Femur (tissue), 1 donor: ENCODE results near the gene TXNRD2.

ENCODE experiments used
- DNase-seq: peaks from one replicate; pipeline ENCODE4 v3.0.0-alpha.2; 2017

TXNRD2 gene

DNA sequence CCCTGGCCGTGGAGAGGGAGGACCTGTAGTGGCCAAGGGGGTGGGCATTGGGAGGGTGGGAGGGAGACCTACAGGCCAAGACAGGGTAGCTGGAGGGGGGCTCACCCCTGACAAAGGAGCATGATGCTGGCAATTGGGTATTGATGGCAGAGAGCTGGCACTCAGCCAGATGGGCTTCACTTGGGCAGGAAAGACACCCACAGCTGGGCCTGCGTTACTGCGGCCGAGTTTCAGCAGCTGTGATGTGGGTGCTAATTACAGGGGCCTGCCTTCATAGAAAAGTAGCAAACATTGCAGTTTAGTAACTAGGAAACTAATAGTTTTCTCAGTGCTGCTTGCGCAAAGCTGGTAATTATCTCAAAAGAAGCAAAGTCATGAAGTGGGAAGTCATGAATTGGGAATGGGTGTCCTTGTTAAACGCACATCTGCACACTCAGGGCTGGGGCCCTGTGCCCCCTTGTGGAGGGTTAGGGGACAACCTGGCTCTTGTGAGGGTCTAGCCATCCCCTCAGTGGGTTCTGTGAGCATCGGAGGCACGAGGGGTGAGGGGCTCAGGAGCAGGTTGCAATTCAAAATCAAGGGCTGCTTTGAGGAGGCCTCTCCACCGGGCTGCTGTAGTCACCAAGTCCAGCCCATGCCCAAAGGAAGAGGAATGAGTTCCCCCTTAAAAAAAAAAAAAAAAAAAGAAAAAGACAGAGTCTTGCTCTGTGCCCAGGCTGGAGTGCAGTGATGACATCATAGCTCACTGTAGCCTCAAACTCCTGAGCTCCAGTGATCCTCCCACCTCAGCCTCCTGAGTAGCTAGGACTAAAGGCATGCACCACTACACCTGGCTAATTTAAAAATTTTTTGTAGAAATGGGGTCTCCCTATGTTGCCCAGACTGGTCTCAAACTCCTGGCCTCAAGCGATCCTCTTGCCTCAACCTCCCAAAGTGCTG lies 24.4 kb upstream of the TXNRD2 start:
- peak; percentile 73 for DNase-seq

- DNase-seq: no peak
Measured at GRCh38 chr22:19964701-19965386, 23.2 kb upstream of the TXNRD2 start.

DNA sequence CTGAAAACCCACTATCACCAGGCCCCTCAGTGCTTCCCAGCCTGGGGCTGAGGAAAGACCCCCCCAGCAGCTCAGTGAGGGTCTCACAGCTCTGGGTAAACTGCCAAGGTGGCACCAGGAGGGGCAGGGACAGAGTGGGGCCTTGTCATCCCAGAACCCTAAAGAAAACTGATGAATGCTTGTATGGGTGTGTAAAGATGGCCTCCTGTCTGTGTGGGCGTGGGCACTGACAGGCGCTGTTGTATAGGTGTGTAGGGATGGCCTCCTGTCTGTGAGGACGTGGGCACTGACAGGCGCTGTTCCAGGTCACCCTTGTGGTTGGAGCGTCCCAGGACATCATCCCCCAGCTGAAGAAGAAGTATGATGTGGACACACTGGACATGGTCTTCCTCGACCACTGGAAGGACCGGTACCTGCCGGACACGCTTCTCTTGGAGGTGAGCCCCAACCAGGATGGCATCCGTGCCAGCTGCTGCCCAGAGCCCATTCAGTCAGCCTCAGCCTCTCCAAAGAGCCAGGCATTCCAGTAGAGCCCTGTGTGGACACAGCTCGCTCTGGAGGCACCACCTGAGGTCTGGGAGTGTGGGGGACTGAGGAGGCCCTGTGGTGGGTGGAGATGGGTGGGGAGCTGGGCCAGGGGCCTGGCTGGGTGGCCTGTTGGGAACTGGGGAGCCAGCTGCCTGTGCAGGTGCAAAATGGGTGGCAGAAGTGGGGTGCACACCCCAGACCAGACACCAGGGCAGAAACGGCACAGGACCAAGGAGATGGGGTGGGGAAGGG lies 22.4 kb upstream of the TXNRD2 start:
- DNase-seq: no peak

GRCh38 chr22:19962909-19963806 lies 21.5 kb upstream of the TXNRD2 start:
- DNase-seq: no peak

GRCh38 chr22:19962246-19962908 lies 20.8 kb upstream of the TXNRD2 start:
- DNase-seq: peak; percentile 81

- DNase-seq: no peak
Measured at GRCh38 chr22:19961868-19962245, 20.2 kb upstream of the TXNRD2 start.

GRCh38 chr22:19961201-19961580 lies 19.6 kb upstream of the TXNRD2 start:
- DNase-seq: peak; percentile 24

DNA sequence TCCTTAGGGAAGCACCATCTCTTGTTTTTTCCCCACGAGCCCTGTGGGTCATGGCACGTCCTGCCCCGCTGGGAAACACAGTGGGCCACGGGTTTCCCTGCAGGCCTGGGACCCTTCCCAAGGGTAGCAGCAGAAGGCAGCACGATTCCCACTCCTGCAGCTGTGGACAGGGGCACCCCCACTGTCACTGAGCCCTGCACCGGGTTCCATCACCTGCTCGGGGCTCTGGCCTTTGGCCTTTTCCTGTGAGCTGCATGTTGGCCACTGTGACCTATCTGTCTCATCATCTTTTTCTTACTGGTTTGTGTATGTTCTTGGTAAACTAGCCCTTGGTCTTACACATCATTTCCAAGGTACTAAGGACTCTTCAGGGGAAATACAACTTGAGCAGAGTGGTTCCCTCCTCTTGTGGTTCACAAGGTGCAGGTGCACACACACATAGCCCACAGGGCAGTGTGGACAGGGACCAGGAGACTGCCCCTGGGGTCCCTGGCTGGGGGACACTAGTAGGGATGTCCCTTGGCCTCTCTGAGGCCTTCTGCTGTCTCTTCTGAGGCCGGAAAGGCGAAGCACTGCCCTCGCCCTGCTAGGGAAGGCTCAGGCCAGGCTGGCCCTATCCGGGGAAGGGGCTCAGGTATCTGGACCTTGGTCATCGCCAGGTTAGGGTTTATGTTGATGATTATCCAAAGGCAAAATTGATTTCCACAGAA lies 19.0 kb upstream of the TXNRD2 start:
- DNase-seq: no peak

DNA sequence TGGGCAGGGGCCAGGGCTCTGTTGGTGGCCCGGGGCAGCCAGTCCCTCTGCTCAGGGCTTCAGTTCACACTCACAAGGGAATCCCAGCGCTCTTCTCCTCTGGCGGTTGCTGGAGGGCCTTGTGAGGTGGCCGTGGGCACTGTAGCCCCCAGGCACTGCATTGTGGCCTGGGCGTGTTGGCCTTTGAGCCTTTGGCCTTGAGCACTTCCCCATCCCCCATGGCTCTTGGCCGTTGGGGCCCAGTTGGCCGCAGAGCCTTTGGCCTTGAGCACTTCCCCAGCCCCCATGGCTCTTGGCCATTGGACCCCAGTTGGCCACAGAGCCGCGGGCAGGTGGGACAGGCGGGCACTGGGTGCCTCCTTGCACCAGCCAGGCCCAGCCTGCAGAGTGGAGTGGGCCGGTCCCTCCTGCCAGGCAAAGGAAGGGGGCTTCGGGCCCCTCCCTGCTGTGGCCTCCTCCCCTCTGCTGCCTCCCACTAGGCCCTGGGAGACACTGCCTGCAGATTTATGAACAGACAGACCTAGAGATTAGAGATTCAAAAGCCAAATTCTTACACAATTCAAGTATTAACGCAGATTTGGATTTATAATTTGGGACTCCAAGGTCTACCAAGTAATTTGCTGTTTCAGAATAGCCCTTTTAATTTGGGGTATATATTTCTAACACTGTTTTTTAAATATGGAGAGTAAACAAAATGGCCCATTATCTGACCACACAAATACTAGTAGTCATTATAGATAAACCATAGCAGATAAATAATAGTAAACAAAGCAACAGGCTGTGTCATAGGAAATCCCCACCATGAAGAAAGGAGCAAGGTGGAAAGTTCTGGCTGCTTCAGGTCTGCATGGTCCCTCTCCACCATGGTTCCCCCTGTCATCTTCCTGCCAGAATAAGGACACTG lies 18.2 kb upstream of the TXNRD2 start:
- DNase-seq: peak; percentile 31

GRCh38 chr22:19959043-19959586 lies 17.5 kb upstream of the TXNRD2 start:
- DNase-seq: peak; percentile 87

DNA sequence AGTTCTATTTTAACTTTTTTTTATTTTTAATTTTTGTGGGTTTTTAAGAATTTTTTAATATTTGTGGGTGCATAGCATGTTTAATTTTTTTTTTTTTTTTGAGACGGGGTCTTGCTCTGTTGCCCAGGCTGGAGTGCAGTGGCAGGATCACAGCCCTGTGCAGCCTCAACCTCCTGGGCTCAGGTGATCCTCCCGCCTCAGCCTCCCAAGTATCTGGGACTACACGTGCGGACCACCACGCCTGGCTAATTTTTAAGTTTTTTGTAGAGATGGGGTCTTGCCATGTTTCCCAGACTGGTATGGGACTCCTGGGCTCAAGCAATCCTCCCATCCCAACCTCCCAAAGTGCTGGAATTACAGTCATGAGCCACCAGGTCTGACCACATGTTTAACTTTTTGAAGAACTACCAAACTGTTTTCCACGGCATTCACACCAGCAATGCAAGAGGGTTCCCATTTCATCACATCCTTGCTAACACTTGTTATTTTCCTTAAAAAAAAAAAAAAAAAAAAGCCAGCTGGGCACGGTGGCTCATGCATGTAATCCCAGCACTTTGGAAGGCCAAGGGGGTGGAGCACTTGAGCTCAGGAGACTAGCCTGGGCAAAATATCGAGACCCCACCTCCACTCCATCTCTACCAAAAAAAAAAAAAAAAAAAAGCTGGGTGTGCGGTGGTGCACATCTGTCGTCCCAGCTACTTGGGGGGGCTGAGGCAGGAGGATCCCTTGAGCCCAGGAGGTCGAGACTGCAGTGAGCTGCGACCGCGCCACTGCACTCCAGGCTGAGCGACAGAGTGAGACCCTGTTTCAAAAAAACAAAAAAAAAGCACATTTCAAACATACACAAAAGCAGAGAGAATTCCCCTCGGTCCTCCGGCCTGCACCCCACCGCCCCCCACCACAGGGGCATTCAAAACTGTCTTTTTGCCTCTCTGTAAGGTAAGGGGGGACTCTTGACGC lies 16.7 kb upstream of the TXNRD2 start:
- DNase-seq: peak; percentile 21

- DNase-seq: peak; percentile 29
Measured at GRCh38 chr22:19957445-19957844, 15.8 kb upstream of the TXNRD2 start.

DNA sequence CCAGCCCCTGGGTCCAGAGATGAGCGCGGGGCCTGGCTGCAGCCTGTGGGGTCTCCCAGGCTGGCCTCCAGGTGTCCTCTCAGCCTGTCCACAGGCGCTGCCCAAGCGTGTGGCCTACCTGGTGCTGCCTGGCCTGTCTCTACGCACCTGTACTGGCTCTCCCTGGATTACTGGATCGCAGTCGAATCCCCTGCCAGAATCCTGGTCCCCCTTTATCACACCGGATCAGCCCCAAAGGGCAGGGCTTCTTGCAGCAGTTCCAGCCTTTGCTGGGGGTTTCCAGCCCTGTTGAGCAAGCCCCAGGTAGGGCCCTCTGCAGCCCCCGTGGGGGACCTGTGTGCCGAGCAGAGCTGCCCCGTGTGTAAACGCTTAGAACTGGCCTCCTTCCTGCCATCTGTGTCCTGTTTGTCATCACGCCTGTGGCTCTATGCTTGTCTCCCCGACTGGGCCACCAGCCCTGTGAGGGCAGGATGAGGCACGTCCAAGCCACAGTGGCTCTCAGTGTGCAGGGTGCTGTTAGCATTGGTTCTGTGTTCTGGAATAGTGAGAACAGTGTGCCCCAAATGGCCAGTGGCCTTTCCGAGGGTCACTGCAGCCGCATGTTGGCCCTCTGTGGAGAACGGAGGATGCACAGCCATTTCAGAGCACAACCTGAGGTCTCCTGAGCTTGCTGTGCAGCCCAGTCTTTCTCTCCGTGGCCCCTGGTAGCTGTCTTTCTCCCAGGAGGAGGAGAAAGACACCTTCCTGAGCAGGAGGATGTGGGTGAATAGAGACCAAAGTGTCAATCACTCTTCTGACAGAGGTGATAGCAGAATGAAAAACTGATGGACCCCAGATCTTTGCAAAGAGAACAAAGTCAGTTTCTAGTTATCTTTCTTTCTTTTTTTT lies 13.9 kb upstream of the TXNRD2 start:
- DNase-seq: peak; percentile 27

GRCh38 chr22:19951346-19951745 lies 9.7 kb upstream of the TXNRD2 start:
- DNase-seq: no peak

GRCh38 chr22:19948057-19948760 lies 6.6 kb upstream of the TXNRD2 start:
- no peak for DNase-seq
